GM13977 (cell line): ENCODE data around the gene SLIT3.

ENCODE experiments used
- DNase-seq: peaks from one replicate; pipeline ENCODE4 v3.0.0; 2012; ENCODE audit warnings: low spot score
- CTCF ChIP-seq: IDR thresholded peaks from 2 replicates; pipeline ENCODE4 v1.5.1; 2012; ENCODE audit warnings: mild to moderate bottlenecking, control low read depth; ENCODE audit not compliant: insufficient read depth; ENCODE audit errors: extremely low read depth, missing control alignments
- in situ Hi-C: fragments of 300-500 bp; cut with MboI; formaldehyde crosslinking; loops from one replicate; pipeline ENCODE4 v1.12.0; 2022; ENCODE audit warnings: low sequenced_read_pairs, low pct_unique_long_range_greater_than_20kb, mixed read lengths, inconsistent platforms; ENCODE audit not compliant: unreplicated experiment

Gene SLIT3

GRCh38 chr5:168875832-168876231 lies 425.1 kb downstream of the SLIT3 start:
- DNase-seq: no peak
- no peak for TF ChIP-seq CTCF
- in situ Hi-C loops: no loop called here

GRCh38 chr5:168874713-168875380 lies 426.1 kb downstream of the SLIT3 start:
- in situ Hi-C loops: no loop called here
- no peak for DNase-seq
- no peak for TF ChIP-seq CTCF

GRCh38 chr5:168872246-168872645 lies 428.7 kb downstream of the SLIT3 start:
- no peak for TF ChIP-seq CTCF

GRCh38 chr5:168870910-168871309 lies 430.0 kb downstream of the SLIT3 start:
- no peak for TF ChIP-seq CTCF
- no peak for DNase-seq
- in situ Hi-C loops: no loop called here

More at GRCh38 chr5:168872246-168872645, 428.7 kb downstream of the SLIT3 start:
- in situ Hi-C loops: no loop called here
- DNase-seq: no peak

- DNase-seq: no peak
- no peak for TF ChIP-seq CTCF
- in situ Hi-C loops: no loop called here
Observed at GRCh38 chr5:168869615-168870227, 431.2 kb downstream of the SLIT3 start.

GRCh38 chr5:168867241-168867640 lies 433.7 kb downstream of the SLIT3 start:
- TF ChIP-seq CTCF: no peak
- in situ Hi-C loops: no loop called here
- DNase-seq: no peak
